T-helper 17 cell (primary cell): ENCODE measurements around the gene EVA1B. TPM values are rescaled to one million over a fixed set of nuclear protein-coding genes. Genes with fewer than 3 reads are reported as not detected.

ENCODE experiments used
- ATAC-seq: fragments of 150-1000 bp; cut with Tn5 transposase; 2 replicates; pipeline ENCODE4 v1.10.0; 2021; ENCODE audit warnings: mild to moderate bottlenecking, moderate library complexity
- DNase-seq, 3 donors: peaks; one replicate each; pipeline versions ENCODE4 v3.0.0 to v3.0.0-alpha.2; 2020 to 2021
- H3K9me3 ChIP-seq: one replicate; pipeline ENCODE4 v1.7.0; 2013; ENCODE audit warnings: low read length, mild to moderate bottlenecking; ENCODE audit not compliant: control insufficient read depth, poor library complexity, severe bottlenecking
- H3K27ac Mint-ChIP-seq: one replicate; pipeline ENCODE4 v1.8.0; 2022; ENCODE audit warnings: mild to moderate bottlenecking, moderate library complexity, mixed read lengths
- H3K27me3 Mint-ChIP-seq: one replicate; pipeline ENCODE4 v1.8.0; 2022; ENCODE audit warnings: mixed read lengths
- H3K36me3 Mint-ChIP-seq: one replicate; pipeline ENCODE4 v1.8.0; 2022; ENCODE audit warnings: low read depth, mixed read lengths
- H3K4me1 Mint-ChIP-seq: one replicate; pipeline ENCODE4 v1.8.0; 2022; ENCODE audit warnings: mild to moderate bottlenecking, mixed read lengths
- H3K4me3 Mint-ChIP-seq: one replicate; pipeline ENCODE4 v1.8.0; 2022; ENCODE audit warnings: mild to moderate bottlenecking, moderate library complexity, mixed read lengths
- total RNA-seq, 4 donors: library from RNA in 2 of 4; stranded (reverse) in 2 of 4; gene quantifications; one replicate each; pipeline ENCODE4 v1.2.3 and lab custom pipeline; 2022 to 2026

EVA1B gene
- total RNA-seq, 2 donors from 2014 or later = 6.2 to 10.8 TPM

- no peaks in the 10 kb centered on the region for H3K9me3 ChIP-seq
- no peak for DNase-seq
- H3K27ac Mint-ChIP-seq = no peak overlapping the region
- H3K27me3 Mint-ChIP-seq = no peaks in the 10 kb centered on the region
- peaks cover 25% of the 10 kb centered on the region for H3K4me1 Mint-ChIP-seq
- no peak for ATAC-seq
- no peak overlapping the region for H3K4me3 Mint-ChIP-seq
- peaks cover 7% of the 10 kb centered on the region for H3K36me3 Mint-ChIP-seq
Observed at GRCh38 chr1:36341626-36342320, 18.3 kb upstream of the EVA1B start.

GRCh38 chr1:36339615-36340014 is 16.2 kb upstream of the EVA1B start:
- no peaks in the 10 kb centered on the region for H3K27me3 Mint-ChIP-seq
- ATAC-seq = no peak
- H3K4me1 Mint-ChIP-seq = peaks cover 25% of the 10 kb centered on the region
- no peaks in the 10 kb centered on the region for H3K9me3 ChIP-seq
- no peak overlapping the region for H3K4me3 Mint-ChIP-seq
- H3K27ac Mint-ChIP-seq = no peak overlapping the region
- no peak for DNase-seq
- peaks cover 7% of the 10 kb centered on the region for H3K36me3 Mint-ChIP-seq

GRCh38 chr1:36339215-36339614 is 15.8 kb upstream of the EVA1B start:
- peaks cover 25% of the 10 kb centered on the region for H3K4me1 Mint-ChIP-seq

GRCh38 chr1:36337830-36338229 is 14.4 kb upstream of the EVA1B start:
- no peak overlapping the region for H3K4me3 Mint-ChIP-seq
- ATAC-seq (no peak), DNase-seq (no peak)
- H3K27me3 Mint-ChIP-seq = no peaks in the 10 kb centered on the region
- peaks cover 5% of the 10 kb centered on the region for H3K36me3 Mint-ChIP-seq
- H3K4me1 Mint-ChIP-seq = peaks cover 25% of the 10 kb centered on the region
- peak overlapping the region; percentile 39 for H3K27ac Mint-ChIP-seq
- no peaks in the 10 kb centered on the region for H3K9me3 ChIP-seq

More at GRCh38 chr1:36339215-36339614, 15.8 kb upstream of the EVA1B start:
- no peaks in the 10 kb centered on the region for H3K27me3 Mint-ChIP-seq
- no peak overlapping the region for H3K4me3 Mint-ChIP-seq
- peaks cover 5% of the 10 kb centered on the region for H3K36me3 Mint-ChIP-seq
- no peak overlapping the region for H3K27ac Mint-ChIP-seq
- DNase-seq (no peak), ATAC-seq (no peak)
- H3K9me3 ChIP-seq = no peaks in the 10 kb centered on the region

- Mint-ChIP-seq H3K4me3 (no peak overlapping the region), H3K27me3 (no peaks in the 10 kb centered on the region), H3K27ac (peak overlapping the region; percentile 12), H3K4me1 (peaks cover 21% of the 10 kb centered on the region), H3K36me3 (no peaks in the 10 kb centered on the region)
- DNase-seq (no peak), ATAC-seq (no peak)
- H3K9me3 ChIP-seq = no peaks in the 10 kb centered on the region
Observed at GRCh38 chr1:36330940-36331339, 7.5 kb upstream of the EVA1B start.

- H3K4me3 Mint-ChIP-seq = peak overlapping the region; percentile 63
- peaks cover 21% of the 10 kb centered on the region for H3K4me1 Mint-ChIP-seq
- ATAC-seq (no peak), DNase-seq (no peak)
- no peaks in the 10 kb centered on the region for H3K9me3 ChIP-seq
- no peak overlapping the region for H3K27ac Mint-ChIP-seq
- no peaks in the 10 kb centered on the region for H3K27me3 Mint-ChIP-seq
- H3K36me3 Mint-ChIP-seq = no peaks in the 10 kb centered on the region
Observed at GRCh38 chr1:36329817-36330216, 6.4 kb upstream of the EVA1B start.

GRCh38 chr1:36328713-36329112 is 5.3 kb upstream of the EVA1B start:
- ATAC-seq (no peak), DNase-seq (no peak)
- no peaks in the 10 kb centered on the region for H3K36me3 Mint-ChIP-seq
- no peak overlapping the region for H3K4me3 Mint-ChIP-seq
- no peak overlapping the region for H3K27ac Mint-ChIP-seq
- no peaks in the 10 kb centered on the region for H3K27me3 Mint-ChIP-seq
- H3K4me1 Mint-ChIP-seq = peaks cover 28% of the 10 kb centered on the region
- no peaks in the 10 kb centered on the region for H3K9me3 ChIP-seq

GRCh38 chr1:36328088-36328480 is 4.6 kb upstream of the EVA1B start:
- no peaks in the 10 kb centered on the region for H3K9me3 ChIP-seq
- ATAC-seq (no peak), DNase-seq (no peak)
- H3K27me3 Mint-ChIP-seq = no peaks in the 10 kb centered on the region
- H3K4me1 Mint-ChIP-seq = peaks cover 28% of the 10 kb centered on the region
- no peak overlapping the region for H3K4me3 Mint-ChIP-seq
- H3K36me3 Mint-ChIP-seq = no peaks in the 10 kb centered on the region
- H3K27ac Mint-ChIP-seq = peak overlapping the region; percentile 70

GRCh38 chr1:36327421-36328087 is 4.1 kb upstream of the EVA1B start:
- ATAC-seq = no peak
- peak overlapping the region; percentile 70 for H3K27ac Mint-ChIP-seq
- peaks cover 31% of the 10 kb centered on the region for H3K4me1 Mint-ChIP-seq
- DNase-seq = no peak
- H3K36me3 Mint-ChIP-seq = no peaks in the 10 kb centered on the region
- no peaks in the 10 kb centered on the region for H3K27me3 Mint-ChIP-seq
- H3K4me3 Mint-ChIP-seq = no peak overlapping the region
- H3K9me3 ChIP-seq = no peaks in the 10 kb centered on the region

GRCh38 chr1:36326499-36326898 is 3.1 kb upstream of the EVA1B start:
- H3K27ac Mint-ChIP-seq = no peak overlapping the region
- H3K36me3 Mint-ChIP-seq = no peaks in the 10 kb centered on the region
- ATAC-seq = no peak
- no peaks in the 10 kb centered on the region for H3K9me3 ChIP-seq
- no peaks in the 10 kb centered on the region for H3K27me3 Mint-ChIP-seq
- H3K4me3 Mint-ChIP-seq = no peak overlapping the region
- peaks cover 34% of the 10 kb centered on the region for H3K4me1 Mint-ChIP-seq
- DNase-seq = no peak

- H3K27ac Mint-ChIP-seq = no peak overlapping the region
- H3K4me1 Mint-ChIP-seq = peaks cover 32% of the 10 kb centered on the region
- no peaks in the 10 kb centered on the region for H3K36me3 Mint-ChIP-seq
- H3K9me3 ChIP-seq = no peaks in the 10 kb centered on the region
- H3K4me3 Mint-ChIP-seq = peak overlapping the region; percentile 87
- DNase-seq = no peak
- no peak for ATAC-seq
- H3K27me3 Mint-ChIP-seq = no peaks in the 10 kb centered on the region
Observed at GRCh38 chr1:36324353-36324703, 883 bp upstream of the EVA1B start.

- Mint-ChIP-seq H3K27me3 (no peaks in the 10 kb centered on the region), H3K4me3 (peak overlapping the region; percentile 77), H3K4me1 (peaks cover 30% of the 10 kb centered on the region), H3K36me3 (no peaks in the 10 kb centered on the region), H3K27ac (no peak overlapping the region)
- H3K9me3 ChIP-seq = no peaks in the 10 kb centered on the region
- peak; percentile 51 for ATAC-seq
- DNase-seq = peak in 2 of 3 donors; percentile 35
Observed at GRCh38 chr1:36322786-36323635, 434 bp downstream of the EVA1B start.

- H3K36me3 Mint-ChIP-seq = no peaks in the 10 kb centered on the region
Observed at GRCh38 chr1:36322041-36322785, 1.2 kb downstream of the EVA1B start.

More at GRCh38 chr1:36322041-36322785, 1.2 kb downstream of the EVA1B start:
- Mint-ChIP-seq H3K27me3 (no peaks in the 10 kb centered on the region), H3K4me3 (peak overlapping the region; percentile 88), H3K4me1 (peaks cover 31% of the 10 kb centered on the region), H3K27ac (no peak overlapping the region)
- DNase-seq = no peak
- H3K9me3 ChIP-seq = no peaks in the 10 kb centered on the region
- no peak for ATAC-seq
